WERI-Rb-1 (cell line): ENCODE measurements around the gene CD33.

ENCODE experiments used
- DNase-seq: peaks from one replicate; pipeline ENCODE4 v3.0.0-alpha.2; 2020
- H3K27ac ChIP-seq: fragments of 250-450 bp; sonication (Bioruptor Pico); 2 replicates; pipeline ENCODE4 v1.5.1; 2020; ENCODE audit warnings: mild to moderate bottlenecking, moderate library complexity
- H3K27me3 ChIP-seq: fragments of 250-450 bp; sonication (Bioruptor Pico); 2 replicates; pipeline ENCODE4 v1.5.1; 2021; ENCODE audit warnings: mild to moderate bottlenecking, low read depth, moderate library complexity; ENCODE audit not compliant: insufficient read depth, severe bottlenecking
- H3K36me3 ChIP-seq: fragments of 250-450 bp; sonication (Bioruptor Pico); 2 replicates; pipeline ENCODE4 v1.5.1; 2020; ENCODE audit warnings: mild to moderate bottlenecking, moderate library complexity
- H3K4me3 ChIP-seq: 2 replicates; pipeline ENCODE4 v1.5.1; 2011; ENCODE audit warnings: low read depth, mild to moderate bottlenecking, control low read depth, low read length
- H3K9me3 ChIP-seq: fragments of 250-450 bp; sonication (Bioruptor Pico); 2 replicates; pipeline ENCODE4 v1.5.1; 2021; ENCODE audit warnings: mild to moderate bottlenecking, moderate library complexity; ENCODE audit not compliant: severe bottlenecking
- CTCF ChIP-seq: IDR thresholded peaks from 2 replicates; pipeline ENCODE4 v1.5.1; 2011; ENCODE audit warnings: low read depth, mild to moderate bottlenecking, control low read depth, inconsistent platforms, low read length

CD33 gene

GRCh38 chr19:51185868-51186215 is 39.0 kb upstream of the CD33 start:
- H3K27ac ChIP-seq = no peak overlapping the region
- H3K27me3 ChIP-seq = peaks cover 78% of the 10 kb centered on the region
- TF ChIP-seq CTCF = no peak
- H3K36me3 ChIP-seq = no peaks in the 10 kb centered on the region
- no peak for DNase-seq
- H3K9me3 ChIP-seq = no peaks in the 10 kb centered on the region
- H3K4me3 ChIP-seq = no peak overlapping the region

- Histone ChIP-seq H3K4me3 (no peak overlapping the region), H3K9me3 (no peaks in the 10 kb centered on the region), H3K27ac (no peak overlapping the region), H3K27me3 (peaks cover 81% of the 10 kb centered on the region), H3K36me3 (no peaks in the 10 kb centered on the region)
- no peak for DNase-seq
- no peak for TF ChIP-seq CTCF
Measured at GRCh38 chr19:51186323-51186722, 38.6 kb upstream of the CD33 start.

GRCh38 chr19:51187395-51188226 is 37.3 kb upstream of the CD33 start:
- no peaks in the 10 kb centered on the region for H3K36me3 ChIP-seq
- H3K4me3 ChIP-seq = no peak overlapping the region
- H3K27me3 ChIP-seq = peaks cover 86% of the 10 kb centered on the region
- no peak overlapping the region for H3K27ac ChIP-seq
- no peak for DNase-seq
- no peaks in the 10 kb centered on the region for H3K9me3 ChIP-seq
- TF ChIP-seq CTCF = no peak

GRCh38 chr19:51188227-51188559 is 36.7 kb upstream of the CD33 start:
- H3K36me3 ChIP-seq = no peaks in the 10 kb centered on the region
- TF ChIP-seq CTCF = no peak
- DNase-seq = no peak
- peaks cover 91% of the 10 kb centered on the region for H3K27me3 ChIP-seq
- H3K27ac ChIP-seq = no peak overlapping the region
- no peak overlapping the region for H3K4me3 ChIP-seq
- H3K9me3 ChIP-seq = no peaks in the 10 kb centered on the region

GRCh38 chr19:51192689-51193088 is 32.2 kb upstream of the CD33 start:
- Histone ChIP-seq H3K36me3 (no peaks in the 10 kb centered on the region), H3K27me3 (peaks cover 94% of the 10 kb centered on the region), H3K4me3 (no peak overlapping the region), H3K9me3 (no peaks in the 10 kb centered on the region), H3K27ac (no peak overlapping the region)
- TF ChIP-seq CTCF = no peak
- DNase-seq = no peak
